ENCODE data around the gene HPSE.
"Not testable (repeated sequence)": the region's sequence is repeated elsewhere in the genome, so short reads cannot be mapped to it uniquely, and the experiment has no call there.

The HPSE gene

DNA sequence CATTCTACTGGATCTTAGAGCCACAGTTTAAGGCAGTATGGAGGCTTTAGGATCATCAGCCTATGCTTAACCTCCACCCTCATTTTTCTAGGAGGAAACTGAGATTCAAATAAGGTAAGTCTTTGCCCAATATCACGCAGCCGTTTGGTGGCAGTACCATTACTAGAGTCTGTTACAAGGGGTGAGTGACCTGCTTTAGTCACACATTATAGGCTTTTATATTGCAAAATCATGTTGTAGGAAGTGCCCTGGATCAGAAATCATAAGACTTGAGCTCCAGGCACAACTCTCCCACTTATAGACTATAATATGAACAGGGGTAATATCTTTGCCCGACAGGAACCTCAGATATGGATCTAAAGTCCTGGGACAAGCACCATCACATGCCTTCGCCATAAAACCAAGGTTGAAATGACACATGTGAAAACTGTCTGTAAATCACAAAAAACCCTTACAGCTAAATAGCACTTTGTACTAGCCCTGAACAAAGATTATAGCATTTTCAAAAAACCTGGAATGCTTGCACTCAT is 19.2 kb downstream of the HPSE start:
- H3K36me3 ChIP-seq (ENCODE audit: control insufficient read depth, insufficient read depth, low read length): no peaks in the 10 kb centered on the region
- no peak overlapping the region for H3K4me3 ChIP-seq (ENCODE audit: extremely low read depth, insufficient read depth, low read length, poor library complexity, severe bottlenecking)
- H3K9me3 ChIP-seq (ENCODE audit: control insufficient read depth, low read length): no peaks in the 10 kb centered on the region
- WGBS, 2 experiments (ENCODE audit: insufficient coverage in 2 of 2): 100% methylated on average over 2 of the region's 4 CpGs; no CpG with 5 or more reads in 1 of the 2 experiments
- H3K27ac ChIP-seq (ENCODE audit: low read depth, low read length, severe bottlenecking): no peak overlapping the region
- H3K4me1 ChIP-seq (ENCODE audit: control insufficient read depth, insufficient read depth, low read length, poor library complexity, severe bottlenecking): no peaks in the 10 kb centered on the region

DNA sequence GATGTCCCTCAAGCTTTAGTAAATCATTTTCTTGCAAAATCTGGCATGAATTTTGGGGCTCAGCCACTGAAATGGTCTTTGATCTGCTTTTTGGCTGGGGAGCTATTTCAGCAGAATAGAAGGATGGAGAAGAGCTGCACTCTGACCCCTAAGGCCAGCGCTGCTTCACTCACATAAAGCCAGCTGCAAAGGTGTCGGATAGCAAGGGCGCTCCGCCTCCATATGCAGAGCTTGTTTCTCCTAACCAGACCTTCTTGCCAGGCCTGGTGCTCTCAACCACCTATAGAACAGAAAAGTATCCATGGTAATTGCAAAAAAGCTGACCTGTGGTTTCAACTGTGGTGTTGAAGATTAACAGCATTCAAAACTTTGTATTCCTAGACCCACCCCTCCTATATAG is 26.0 kb downstream of the HPSE start:
- Histone ChIP-seq H3K27ac (ENCODE audit: low read depth, low read length, severe bottlenecking) (no peak overlapping the region), H3K36me3 (ENCODE audit: control insufficient read depth, insufficient read depth, low read length) (no peaks in the 10 kb centered on the region), H3K4me3 (ENCODE audit: extremely low read depth, insufficient read depth, low read length, poor library complexity, severe bottlenecking) (no peak overlapping the region), H3K9me3 (ENCODE audit: control insufficient read depth, low read length) (no peaks in the 10 kb centered on the region), H3K4me1 (ENCODE audit: control insufficient read depth, insufficient read depth, low read length, poor library complexity, severe bottlenecking) (no peaks in the 10 kb centered on the region)
- 47% methylated on average over 4 of the region's 4 CpGs; no CpG with 5 or more reads in 1 of the 2 experiments for WGBS, 2 experiments (ENCODE audit: insufficient coverage in 2 of 2)

GRCh38 chr4:83307920-83308319 is 26.7 kb downstream of the HPSE start:
- Histone ChIP-seq H3K27ac (ENCODE audit: low read depth, low read length, severe bottlenecking) (no peak overlapping the region), H3K9me3 (ENCODE audit: control insufficient read depth, low read length) (no peaks in the 10 kb centered on the region), H3K36me3 (ENCODE audit: control insufficient read depth, insufficient read depth, low read length) (no peaks in the 10 kb centered on the region), H3K4me1 (ENCODE audit: control insufficient read depth, insufficient read depth, low read length, poor library complexity, severe bottlenecking) (no peaks in the 10 kb centered on the region), H3K4me3 (ENCODE audit: extremely low read depth, insufficient read depth, low read length, poor library complexity, severe bottlenecking) (no peak overlapping the region)
- 80 to 86% methylated on average over 7 of the region's 7 CpGs for WGBS, 2 experiments (ENCODE audit: insufficient coverage in 2 of 2)

DNA sequence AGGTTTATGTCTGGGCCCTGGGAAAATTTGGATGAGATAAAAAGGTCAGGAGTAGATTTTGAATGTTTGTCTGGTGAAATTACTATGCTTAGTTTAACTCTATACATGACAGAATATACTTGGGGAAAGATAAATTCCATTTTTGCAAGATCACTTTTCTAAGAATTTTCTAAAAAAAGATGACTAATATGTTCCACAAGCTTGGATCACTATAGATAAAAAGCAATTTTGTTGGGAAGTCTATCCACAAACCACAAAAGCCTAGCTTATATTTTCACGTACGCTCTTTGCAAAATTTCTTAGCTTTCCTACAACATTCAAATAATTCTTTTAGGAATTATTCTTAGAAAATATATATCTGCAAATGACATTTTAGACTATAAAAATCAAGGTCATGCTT is 29.5 kb downstream of the HPSE start:
- no peaks in the 10 kb centered on the region for H3K36me3 ChIP-seq (ENCODE audit: control insufficient read depth, insufficient read depth, low read length)
- no CpG with 5 or more reads among the region's 2 CpGs for WGBS, 2 experiments (ENCODE audit: insufficient coverage in 2 of 2)

DNA sequence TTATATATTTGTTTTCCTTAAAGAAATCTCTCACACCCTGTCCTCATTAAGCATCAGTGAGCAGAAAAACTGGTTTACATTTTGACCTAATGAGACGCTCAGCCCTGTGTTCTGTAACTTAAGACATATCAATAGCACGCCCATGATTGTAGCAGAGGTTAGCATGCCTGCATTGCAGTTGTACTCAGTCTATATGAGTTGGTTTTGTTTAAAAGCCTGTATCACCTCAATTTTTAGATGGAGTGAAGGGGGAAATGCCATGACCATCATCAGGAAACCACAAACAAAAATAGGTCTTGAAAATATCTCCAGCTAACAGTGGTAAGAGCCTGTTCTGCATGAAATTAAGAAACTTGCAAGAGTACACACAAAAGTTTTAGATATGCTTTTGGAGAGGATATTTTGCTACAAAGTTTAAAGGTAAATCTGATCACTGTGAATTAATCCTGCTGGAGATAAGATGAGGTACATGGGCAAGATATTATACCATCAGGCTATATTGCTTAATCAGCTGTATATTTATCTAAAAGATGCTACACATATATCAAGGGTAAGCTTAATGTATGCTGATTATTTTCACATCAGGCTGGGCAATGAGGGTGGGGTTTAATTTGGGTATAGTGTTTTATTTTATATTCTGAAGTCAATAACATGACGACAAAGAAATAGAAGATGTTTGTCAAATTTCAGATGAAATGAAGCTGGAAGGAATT is 36.9 kb downstream of the HPSE start:
- Histone ChIP-seq H3K36me3 (ENCODE audit: control insufficient read depth, insufficient read depth, low read length) (no peaks in the 10 kb centered on the region), H3K4me3 (ENCODE audit: extremely low read depth, insufficient read depth, low read length, poor library complexity, severe bottlenecking) (no peak overlapping the region), H3K4me1 (ENCODE audit: control insufficient read depth, insufficient read depth, low read length, poor library complexity, severe bottlenecking) (no peaks in the 10 kb centered on the region), H3K27ac (ENCODE audit: low read depth, low read length, severe bottlenecking) (no peak overlapping the region), H3K9me3 (ENCODE audit: control insufficient read depth, low read length) (no peaks in the 10 kb centered on the region)
- WGBS, 2 experiments (ENCODE audit: insufficient coverage in 2 of 2): 90 to 100% methylated on average over 2 to 3 of the region's 3 CpGs

More for the DNA sequence above, 29.5 kb downstream of the HPSE start:
- Histone ChIP-seq H3K4me3 (ENCODE audit: extremely low read depth, insufficient read depth, low read length, poor library complexity, severe bottlenecking) (no peak overlapping the region), H3K27ac (ENCODE audit: low read depth, low read length, severe bottlenecking) (no peak overlapping the region), H3K4me1 (ENCODE audit: control insufficient read depth, insufficient read depth, low read length, poor library complexity, severe bottlenecking) (no peaks in the 10 kb centered on the region), H3K9me3 (ENCODE audit: control insufficient read depth, low read length) (no peaks in the 10 kb centered on the region)

DNA sequence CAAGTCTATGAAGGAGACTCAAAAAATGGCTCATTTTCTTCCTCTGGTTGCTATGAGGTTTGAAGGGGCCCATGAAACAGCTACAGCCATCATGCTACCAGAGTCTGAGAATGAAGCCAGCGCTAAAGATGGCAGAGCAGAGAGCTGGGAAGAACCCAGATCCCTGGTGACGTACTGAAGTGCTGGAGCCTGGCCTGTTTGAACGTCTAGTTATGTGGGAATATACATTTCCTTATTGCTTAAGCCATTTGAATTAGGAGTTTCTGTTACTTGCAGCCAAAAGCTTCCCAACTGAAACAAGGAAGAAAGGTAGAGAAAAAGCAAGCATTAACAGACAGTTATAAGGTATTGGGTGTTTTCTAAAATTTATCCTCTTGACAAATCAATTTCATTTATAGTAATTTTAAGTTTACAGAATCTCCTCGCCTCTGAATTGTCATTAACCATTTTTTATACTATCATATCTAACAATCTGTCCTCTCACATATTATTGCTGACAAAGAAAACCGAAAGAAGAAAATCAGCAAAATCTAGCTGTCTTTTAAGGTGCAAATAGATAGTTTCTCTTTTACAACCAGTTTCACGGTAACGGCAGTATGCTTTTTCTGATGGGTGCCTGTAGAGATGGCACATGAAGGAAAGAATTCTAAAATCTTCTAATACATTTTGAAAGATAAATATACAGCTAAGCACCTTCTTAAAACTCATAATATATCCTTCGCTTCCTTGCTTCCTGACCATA is 41.2 kb downstream of the HPSE start:
- WGBS, 2 experiments (ENCODE audit: insufficient coverage in 2 of 2): 75% methylated on average over 1 of the region's 8 CpGs; no CpG with 5 or more reads in 1 of the 2 experiments
- Histone ChIP-seq H3K9me3 (ENCODE audit: control insufficient read depth, low read length) (no peaks in the 10 kb centered on the region), H3K4me1 (ENCODE audit: control insufficient read depth, insufficient read depth, low read length, poor library complexity, severe bottlenecking) (no peaks in the 10 kb centered on the region), H3K27ac (ENCODE audit: low read depth, low read length, severe bottlenecking) (no peak overlapping the region), H3K36me3 (ENCODE audit: control insufficient read depth, insufficient read depth, low read length) (no peaks in the 10 kb centered on the region), H3K4me3 (ENCODE audit: extremely low read depth, insufficient read depth, low read length, poor library complexity, severe bottlenecking) (no peak overlapping the region)

- H3K4me3 ChIP-seq (ENCODE audit: extremely low read depth, insufficient read depth, low read length, poor library complexity, severe bottlenecking); H3K9me3 ChIP-seq (ENCODE audit: control insufficient read depth, low read length); H3K4me1 ChIP-seq (ENCODE audit: control insufficient read depth, insufficient read depth, low read length, poor library complexity, severe bottlenecking); H3K27ac ChIP-seq (ENCODE audit: low read depth, low read length, severe bottlenecking); H3K36me3 ChIP-seq (ENCODE audit: control insufficient read depth, insufficient read depth, low read length): not testable (repeated sequence)
- WGBS, 2 experiments (ENCODE audit: insufficient coverage in 2 of 2): 69 to 100% methylated on average over 1 to 2 of the region's 3 CpGs
Observed at GRCh38 chr4:83290059-83290774, 44.4 kb downstream of the HPSE start.

GRCh38 chr4:83288381-83288780 is 46.3 kb downstream of the HPSE start:
- not testable (repeated sequence) for H3K27ac ChIP-seq (ENCODE audit: low read depth, low read length, severe bottlenecking); H3K4me1 ChIP-seq (ENCODE audit: control insufficient read depth, insufficient read depth, low read length, poor library complexity, severe bottlenecking); H3K4me3 ChIP-seq (ENCODE audit: extremely low read depth, insufficient read depth, low read length, poor library complexity, severe bottlenecking); H3K36me3 ChIP-seq (ENCODE audit: control insufficient read depth, insufficient read depth, low read length); H3K9me3 ChIP-seq (ENCODE audit: control insufficient read depth, low read length)
- WGBS, 2 experiments (ENCODE audit: insufficient coverage in 2 of 2): 64% methylated on average over 1 of the region's 1 CpG; no CpG with 5 or more reads in 1 of the 2 experiments

DNA sequence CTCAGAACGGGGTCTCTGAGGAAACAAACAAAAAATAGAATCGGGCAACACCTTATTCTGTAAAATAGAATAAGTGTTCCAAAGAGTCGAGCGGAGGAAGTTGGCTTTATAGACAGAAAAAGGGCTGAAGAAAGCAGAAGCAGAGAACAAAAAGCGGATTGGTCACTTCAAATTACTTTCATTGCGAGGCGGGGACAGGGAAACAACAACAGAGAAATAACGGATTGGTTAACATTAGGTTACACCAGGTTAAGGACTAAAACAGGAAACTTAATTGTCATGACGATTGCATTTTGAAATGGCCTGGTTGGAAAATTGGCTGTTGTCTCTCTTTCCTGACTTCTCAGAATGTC is 49.6 kb downstream of the HPSE start:
- no peaks in the 10 kb centered on the region for H3K36me3 ChIP-seq (ENCODE audit: control insufficient read depth, insufficient read depth, low read length)
- 48 to 72% methylated on average over 7 of the region's 9 CpGs for WGBS, 2 experiments (ENCODE audit: insufficient coverage in 2 of 2)
- peak overlapping the region; percentile 92 for H3K27ac ChIP-seq (ENCODE audit: low read depth, low read length, severe bottlenecking)
- H3K4me3 ChIP-seq (ENCODE audit: extremely low read depth, insufficient read depth, low read length, poor library complexity, severe bottlenecking): peak overlapping the region; percentile 51
- H3K9me3 ChIP-seq (ENCODE audit: control insufficient read depth, low read length): no peaks in the 10 kb centered on the region
- H3K4me1 ChIP-seq (ENCODE audit: control insufficient read depth, insufficient read depth, low read length, poor library complexity, severe bottlenecking): peaks cover 10% of the 10 kb centered on the region

DNA sequence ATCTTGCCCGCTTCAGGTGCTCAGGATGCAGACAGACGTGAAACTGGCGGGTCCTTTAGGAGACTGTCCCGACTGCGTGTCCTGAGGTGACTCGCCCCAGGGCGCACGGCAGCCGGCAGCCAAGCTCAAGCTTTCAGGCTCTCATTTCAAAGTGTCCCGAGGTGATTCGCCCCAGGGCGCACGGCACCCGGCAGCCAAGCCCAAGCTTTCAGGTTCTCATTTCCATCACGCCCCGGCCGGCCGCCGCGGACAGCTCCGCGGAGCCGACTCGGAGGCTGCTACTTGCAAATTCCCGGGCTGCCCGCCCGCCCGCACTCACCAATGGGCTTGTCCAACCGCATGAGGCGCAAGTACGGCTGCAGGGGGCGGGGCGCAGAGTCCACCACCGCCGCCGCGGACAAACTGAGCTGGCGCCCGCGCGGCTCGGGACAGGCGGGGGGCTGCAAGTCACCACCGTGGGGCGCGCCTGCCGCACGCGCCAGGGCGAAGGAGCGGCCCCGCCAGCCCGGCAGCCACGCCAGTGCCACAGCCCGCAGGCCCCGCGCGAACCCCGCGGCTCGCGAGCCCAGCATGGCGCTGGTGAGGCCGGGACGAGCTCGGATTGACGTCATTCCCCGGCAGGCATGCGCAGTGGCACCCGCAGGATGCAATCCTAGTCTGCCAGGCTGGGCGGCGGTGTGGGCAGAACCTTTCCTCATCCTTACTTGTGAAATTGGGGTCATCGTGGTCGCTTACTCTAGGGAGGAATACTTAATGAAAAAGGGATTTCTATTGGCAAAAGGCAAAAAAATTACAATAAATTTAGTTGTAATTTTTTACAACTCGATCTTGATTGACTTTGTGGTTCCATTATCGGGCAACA is 50.2 kb downstream of the HPSE start, which contains the start of gene COQ2:
Gene COQ2 (minus strand): TSS at position 606 of the 862 bp plus-strand sequence. CDS start 34 bp downstream, at position 572.
- no peaks in the 10 kb centered on the region for H3K9me3 ChIP-seq (ENCODE audit: control insufficient read depth, low read length)
- H3K27ac ChIP-seq (ENCODE audit: low read depth, low read length, severe bottlenecking): peak within 1 kb of the TSS; percentile 92
- 0% methylated on average over 57 of the region's 76 CpGs for WGBS, 2 experiments (ENCODE audit: insufficient coverage in 2 of 2)
- peak within 1 kb of the TSS; percentile 51 for H3K4me3 ChIP-seq (ENCODE audit: extremely low read depth, insufficient read depth, low read length, poor library complexity, severe bottlenecking)
- H3K4me1 ChIP-seq (ENCODE audit: control insufficient read depth, insufficient read depth, low read length, poor library complexity, severe bottlenecking): peaks cover 10% of the 10 kb centered on the region
- no peaks in the 10 kb centered on the region for H3K36me3 ChIP-seq (ENCODE audit: control insufficient read depth, insufficient read depth, low read length)

All from mesodermal cell (in vitro differentiated cells).